HEK293 (cell line): ENCODE measurements around the gene FUCA1.

Experiments used
- CTCF ChIP-seq: fragments of 450-650 bp; formaldehyde crosslinking; IDR thresholded peaks from 2 replicates; pipeline ENCODE4 v1.5.1; 2016; ENCODE audit warnings: missing biosample characterization, missing genetic modification characterization
- IKZF3 ChIP-seq: fragments of 450-650 bp; IDR thresholded peaks from 2 replicates; pipeline ENCODE4 v1.5.0; 2018; ENCODE audit warnings: missing biosample characterization, mild to moderate bottlenecking, missing genetic modification characterization, moderate library complexity
- KLF1 ChIP-seq: fragments of 450-650 bp; formaldehyde crosslinking; IDR thresholded peaks from 2 replicates; pipeline ENCODE4 v1.5.1; 2016; ENCODE audit warnings: missing biosample characterization, missing genetic modification characterization
- KLF17 ChIP-seq: fragments of 450-650 bp; formaldehyde crosslinking; IDR thresholded peaks from 2 replicates; pipeline ENCODE4 v1.5.1; 2016; ENCODE audit warnings: missing biosample characterization, missing genetic modification characterization
- MYNN ChIP-seq: fragments of 450-650 bp; formaldehyde crosslinking; IDR thresholded peaks from 2 replicates; pipeline ENCODE4 v1.5.1; 2016; ENCODE audit warnings: missing biosample characterization, missing genetic modification characterization, borderline replicate concordance
- PRDM1 ChIP-seq: fragments of 450-650 bp; formaldehyde crosslinking; IDR thresholded peaks from 2 replicates; pipeline ENCODE4; 2016; ENCODE audit warnings: missing biosample characterization, missing genetic modification characterization
- SCRT2 ChIP-seq: fragments of 450-650 bp; formaldehyde crosslinking; IDR thresholded peaks from 2 replicates; pipeline ENCODE4 v1.5.1; 2016; ENCODE audit warnings: missing biosample characterization, missing genetic modification characterization
- SP2 ChIP-seq: fragments of 450-650 bp; formaldehyde crosslinking; IDR thresholded peaks from 2 replicates; pipeline ENCODE4 v1.5.1; 2016; ENCODE audit warnings: missing biosample characterization, missing genetic modification characterization
- YY2 ChIP-seq: fragments of 450-650 bp; formaldehyde crosslinking; IDR thresholded peaks from 2 replicates; pipeline ENCODE4 v1.5.1; 2016; ENCODE audit warnings: missing biosample characterization, missing genetic modification characterization
- ZBTB1 ChIP-seq: fragments of 450-650 bp; formaldehyde crosslinking; IDR thresholded peaks from 2 replicates; pipeline ENCODE4 v1.5.1; 2016; ENCODE audit warnings: missing biosample characterization, missing genetic modification characterization
- ZBTB48 ChIP-seq: fragments of 450-650 bp; formaldehyde crosslinking; IDR thresholded peaks from 2 replicates; pipeline ENCODE4 v1.5.1; 2016; ENCODE audit warnings: missing biosample characterization, missing genetic modification characterization
- ZEB2 ChIP-seq: fragments of 450-650 bp; formaldehyde crosslinking; IDR thresholded peaks from 2 replicates; pipeline ENCODE4 v1.5.1; 2016; ENCODE audit warnings: missing biosample characterization, missing genetic modification characterization
- ZFHX2 ChIP-seq: fragments of 450-650 bp; formaldehyde crosslinking; conservative IDR thresholded peaks from 2 replicates; pipeline ENCODE4 v1.5.1; 2016; ENCODE audit warnings: missing biosample characterization, missing genetic modification characterization
- ZFP69B ChIP-seq: fragments of 450-650 bp; formaldehyde crosslinking; IDR thresholded peaks from 2 replicates; pipeline ENCODE4 v1.5.1; 2016; ENCODE audit warnings: missing biosample characterization, missing genetic modification characterization
- ZNF10 ChIP-seq: fragments of 450-650 bp; formaldehyde crosslinking; IDR thresholded peaks from 2 replicates; pipeline ENCODE4 v1.5.1; 2017; ENCODE audit warnings: missing biosample characterization, missing genetic modification characterization
- ZNF146 ChIP-seq: fragments of 450-650 bp; formaldehyde crosslinking; IDR thresholded peaks from 2 replicates; pipeline ENCODE4 v1.5.1; 2016; ENCODE audit warnings: missing biosample characterization, missing genetic modification characterization
- ZNF221 ChIP-seq: fragments of 450-650 bp; formaldehyde crosslinking; IDR thresholded peaks from 2 replicates; pipeline ENCODE4 v1.5.1; 2017; ENCODE audit warnings: missing biosample characterization, missing genetic modification characterization, borderline replicate concordance
- ZNF266 ChIP-seq: fragments of 450-650 bp; formaldehyde crosslinking; IDR thresholded peaks from 2 replicates; pipeline ENCODE4 v1.5.1; 2016; ENCODE audit warnings: missing biosample characterization, missing genetic modification characterization, low read depth
- ZNF354C ChIP-seq: fragments of 450-650 bp; formaldehyde crosslinking; IDR thresholded peaks from 2 replicates; pipeline ENCODE4 v1.5.1; 2016; ENCODE audit warnings: missing biosample characterization, missing genetic modification characterization, low read depth, borderline replicate concordance
- ZNF473 ChIP-seq: fragments of 450-650 bp; formaldehyde crosslinking; IDR thresholded peaks from 2 replicates; pipeline ENCODE4 v1.5.1; 2017; ENCODE audit warnings: missing biosample characterization, missing genetic modification characterization
- ZNF510 ChIP-seq: fragments of 450-650 bp; formaldehyde crosslinking; IDR thresholded peaks from 2 replicates; pipeline ENCODE4 v1.5.1; 2018; ENCODE audit warnings: mild to moderate bottlenecking, missing genetic modification characterization, missing biosample characterization; ENCODE audit not compliant: insufficient replicate concordance
- ZNF518A ChIP-seq: fragments of 450-650 bp; formaldehyde crosslinking; conservative IDR thresholded peaks from 2 replicates; pipeline ENCODE4 v1.5.1; 2016; ENCODE audit warnings: low read depth, missing biosample characterization, missing genetic modification characterization
- ZNF529 ChIP-seq: fragments of 450-650 bp; formaldehyde crosslinking; IDR thresholded peaks from 2 replicates; pipeline ENCODE4 v1.5.1; 2017; ENCODE audit warnings: missing genetic modification characterization, missing biosample characterization; ENCODE audit not compliant: insufficient replicate concordance
- ZNF549 ChIP-seq: fragments of 450-650 bp; IDR thresholded peaks from 2 replicates; pipeline ENCODE4 v1.5.1; 2018; ENCODE audit warnings: missing biosample characterization, missing genetic modification characterization, mild to moderate bottlenecking, inconsistent platforms, moderate library complexity
- ZNF558 ChIP-seq: fragments of 450-650 bp; formaldehyde crosslinking; IDR thresholded peaks from 2 replicates; pipeline ENCODE4 v1.5.1; 2016; ENCODE audit warnings: missing biosample characterization, missing genetic modification characterization
- ZNF560 ChIP-seq: fragments of 450-650 bp; formaldehyde crosslinking; IDR thresholded peaks from 2 replicates; pipeline ENCODE4 v1.5.1; 2017; ENCODE audit warnings: missing biosample characterization, missing genetic modification characterization, borderline replicate concordance
- ZNF571 ChIP-seq: fragments of 450-650 bp; formaldehyde crosslinking; IDR thresholded peaks from 2 replicates; pipeline ENCODE4 v1.5.0; 2017; ENCODE audit warnings: missing biosample characterization, missing genetic modification characterization
- ZNF624 ChIP-seq: fragments of 450-650 bp; formaldehyde crosslinking; IDR thresholded peaks from 2 replicates; pipeline ENCODE4 v1.5.1; 2017; ENCODE audit warnings: missing biosample characterization, missing genetic modification characterization
- ZNF660 ChIP-seq: fragments of 450-650 bp; IDR thresholded peaks from 2 replicates; pipeline ENCODE4 v1.5.1; 2018; ENCODE audit warnings: missing biosample characterization, mild to moderate bottlenecking, missing genetic modification characterization
- ZNF76 ChIP-seq: fragments of 450-650 bp; formaldehyde crosslinking; IDR thresholded peaks from 2 replicates; pipeline ENCODE4; 2016; ENCODE audit warnings: low read depth, missing biosample characterization, missing genetic modification characterization, borderline replicate concordance
- ZNF785 ChIP-seq: fragments of 450-650 bp; formaldehyde crosslinking; IDR thresholded peaks from 2 replicates; pipeline ENCODE4 v1.5.1; 2016; ENCODE audit warnings: missing biosample characterization, missing genetic modification characterization
- ZNF830 ChIP-seq: fragments of 450-650 bp; IDR thresholded peaks from 2 replicates; pipeline ENCODE4 v1.5.0; 2018; ENCODE audit warnings: missing biosample characterization, missing genetic modification characterization, low read depth, mild to moderate bottlenecking, moderate library complexity
- ZSCAN18 ChIP-seq: fragments of 450-650 bp; formaldehyde crosslinking; IDR thresholded peaks from 2 replicates; pipeline ENCODE4 v1.5.1; 2016; ENCODE audit warnings: missing biosample characterization, missing genetic modification characterization

FUCA1 gene

GRCh38 chr1:23867895-23868556 lies at the start of gene FUCA1 (continued):
- TF ChIP-seq CTCF (tag by site-specific recombination), result peak; percentile 94
- no peak for TF ChIP-seq ZNF830 (tag by site-specific recombination)
- no peak for TF ChIP-seq ZNF571 (tag by site-specific recombination)
- no peak; the same call in 1 of the 2 replicates for TF ChIP-seq ZNF660 (tag by site-specific recombination)
- TF ChIP-seq ZNF560, result no peak
- no peak for TF ChIP-seq ZNF558
- peak; percentile 76 for TF ChIP-seq ZEB2
- peak; percentile 40; the same call in 1 of the 2 replicates for TF ChIP-seq ZNF76 (tag by site-specific recombination)
- no peak for TF ChIP-seq ZNF354C (tag by site-specific recombination)
- no peak for TF ChIP-seq ZNF624 (tag by site-specific recombination)
- peak; percentile 48 for TF ChIP-seq ZFHX2 (tag by site-specific recombination)
- TF ChIP-seq ZNF529 (tag by site-specific recombination), result no peak
- TF ChIP-seq ZNF473, result no peak
- no peak for TF ChIP-seq PRDM1
- TF ChIP-seq ZNF146 (tag by site-specific recombination), result no peak; the same call in 1 of the 2 replicates
- TF ChIP-seq IKZF3 (tag by site-specific recombination), result no peak
- no peak for TF ChIP-seq KLF1 (tag by site-specific recombination)
- TF ChIP-seq ZNF549 (tag by site-specific recombination), result no peak
- TF ChIP-seq YY2 (tag by site-specific recombination), result no peak
- TF ChIP-seq ZNF785, result no peak
- no peak; the same call in 1 of the 2 replicates for TF ChIP-seq ZFP69B (tag by site-specific recombination)
- TF ChIP-seq ZNF221 (tag by site-specific recombination), result no peak
- no peak for TF ChIP-seq ZBTB1
- no peak for TF ChIP-seq ZNF510
- no peak for TF ChIP-seq ZNF10
- TF ChIP-seq ZNF518A (tag by site-specific recombination), result 0 out of 2 replicates have a peak, but pooled peaks have one; percentile 34
- no peak for TF ChIP-seq ZNF266 (tag by site-specific recombination)
- TF ChIP-seq ZSCAN18 (tag by site-specific recombination), result no peak
- TF ChIP-seq ZBTB48 (tag by site-specific recombination), result no peak; the same call in 1 of the 2 replicates
- TF ChIP-seq SCRT2 (tag by site-specific recombination), result peak; percentile 77
- peak; percentile 5; the same call in 1 of the 2 replicates for TF ChIP-seq KLF17 (tag by site-specific recombination)
- peak; percentile 78 for TF ChIP-seq SP2 (tag by site-specific recombination)
- TF ChIP-seq MYNN (tag by site-specific recombination), result 0 out of 2 replicates have a peak, but pooled peaks have one; percentile 60
